ENCODE results near the gene CIZ1.

Gene CIZ1

DNA sequence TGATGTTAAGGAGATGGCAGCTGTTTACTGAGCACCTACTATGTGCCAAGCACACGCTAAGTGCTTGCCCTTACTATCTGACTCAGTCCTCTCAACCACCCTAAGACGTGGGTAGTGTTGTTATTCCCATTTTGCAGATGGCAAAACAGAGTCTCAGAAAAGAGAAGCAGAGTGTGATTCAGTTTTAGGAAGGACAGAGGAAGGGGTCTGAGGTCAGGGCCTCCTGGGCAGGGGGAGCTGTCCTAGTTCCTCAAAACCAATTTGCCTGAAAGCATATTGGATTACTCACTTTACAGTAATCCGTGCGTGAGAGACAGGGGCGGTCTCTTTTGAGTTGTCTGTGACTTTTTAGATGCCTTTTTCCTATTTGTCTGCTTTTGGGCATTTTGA, 35.0 kb upstream of the CIZ1 start:
- Histone ChIP-seq H3K27me3 (no peaks in the 10 kb centered on the region), H3K9me3 (no peaks in the 10 kb centered on the region), H3K36me3 (no peaks in the 10 kb centered on the region), H3K4me1 (ENCODE audit: control insufficient read depth in 1 of 2, insufficient read depth in 1 of 2, low read depth in 1 of 2, low read length in 1 of 2) (no peaks in the 10 kb centered on the region), H3K4me3 (ENCODE audit: low read depth in 1 of 2, low read length in 1 of 2) (no peak overlapping the region), H3K27ac (no peak overlapping the region)
- TF ChIP-seq CTCF (IDR thresholded peaks at IDR 0.05) = no peak

GRCh38 chr9:128225770-128226411, 34.5 kb upstream of the CIZ1 start:
- Histone ChIP-seq H3K4me1 (ENCODE audit: control insufficient read depth in 1 of 2, insufficient read depth in 1 of 2, low read depth in 1 of 2, low read length in 1 of 2) (no peaks in the 10 kb centered on the region), H3K36me3 (no peaks in the 10 kb centered on the region), H3K27me3 (no peaks in the 10 kb centered on the region), H3K4me3 (ENCODE audit: low read depth in 1 of 2, low read length in 1 of 2) (no peak overlapping the region), H3K27ac (no peak overlapping the region), H3K9me3 (no peaks in the 10 kb centered on the region)
- TF ChIP-seq CTCF (IDR thresholded peaks at IDR 0.05) = no peak

GRCh38 chr9:128224877-128225276, 33.5 kb upstream of the CIZ1 start:
- H3K4me3 ChIP-seq (ENCODE audit: low read depth in 1 of 2, low read length in 1 of 2) = no peak overlapping the region
- no peak for TF ChIP-seq CTCF (IDR thresholded peaks at IDR 0.05)
- H3K27ac ChIP-seq = no peak overlapping the region
- no peaks in the 10 kb centered on the region for H3K9me3 ChIP-seq
- H3K4me1 ChIP-seq (ENCODE audit: control insufficient read depth in 1 of 2, insufficient read depth in 1 of 2, low read depth in 1 of 2, low read length in 1 of 2) = no peaks in the 10 kb centered on the region
- no peaks in the 10 kb centered on the region for H3K36me3 ChIP-seq
- H3K27me3 ChIP-seq = no peaks in the 10 kb centered on the region

GRCh38 chr9:128222880-128223670, 31.7 kb upstream of the CIZ1 start:
- H3K27me3 ChIP-seq = peaks cover under 1% of the 10 kb centered on the region
- TF ChIP-seq CTCF (IDR thresholded peaks at IDR 0.05) = no peak
- no peak overlapping the region for H3K27ac ChIP-seq
- no peak overlapping the region for H3K4me3 ChIP-seq (ENCODE audit: low read depth in 1 of 2, low read length in 1 of 2)
- H3K36me3 ChIP-seq = no peaks in the 10 kb centered on the region
- no peaks in the 10 kb centered on the region for H3K9me3 ChIP-seq
- H3K4me1 ChIP-seq (ENCODE audit: control insufficient read depth in 1 of 2, insufficient read depth in 1 of 2, low read depth in 1 of 2, low read length in 1 of 2) = peaks cover 7 to 11% of the 10 kb centered on the region in 2 experiments

- no peaks in the 10 kb centered on the region for H3K36me3 ChIP-seq
- H3K9me3 ChIP-seq = no peaks in the 10 kb centered on the region
- TF ChIP-seq CTCF (IDR thresholded peaks at IDR 0.05) = no peak
- H3K4me1 ChIP-seq (ENCODE audit: control insufficient read depth in 1 of 2, insufficient read depth in 1 of 2, low read depth in 1 of 2, low read length in 1 of 2) = peaks cover 13 to 18% of the 10 kb centered on the region in 2 experiments
- no peak overlapping the region for H3K4me3 ChIP-seq (ENCODE audit: low read depth in 1 of 2, low read length in 1 of 2)
- peaks cover 5% of the 10 kb centered on the region for H3K27me3 ChIP-seq
- H3K27ac ChIP-seq = no peak overlapping the region
Measured at GRCh38 chr9:128222026-128222425, 30.7 kb upstream of the CIZ1 start.

Measured in neutrophil (primary cell).